Measurements from ENCODE around the gene GNAL.

- TF ChIP-seq CTCF (IDR thresholded peaks at IDR 0.05; ENCODE audit: borderline replicate concordance, extremely low read depth, low read length, poor library complexity, severe bottlenecking) = no peak
- TF ChIP-seq EZH2 (IDR thresholded peaks at IDR 0.05; ENCODE audit: borderline replicate concordance, low read depth, low read length, severe bottlenecking) = no peak
These were observed 61.7 kb downstream of the GNAL start for GRCh38 chr18:11750581-11751310.

All from DND-41 (cell line).